Superior temporal gyrus (tissue), 1 donor: ENCODE results near the gene GLI3.

Source experiments
- DNase-seq: peaks from one replicate; pipeline ENCODE4 v3.0.0-alpha.2; 2016; ENCODE audit errors: extremely low spot score

Gene GLI3

GRCh38 chr7:42175834-42176723 lies 60.9 kb downstream of the GLI3 start:
- DNase-seq, result no peak

DNA sequence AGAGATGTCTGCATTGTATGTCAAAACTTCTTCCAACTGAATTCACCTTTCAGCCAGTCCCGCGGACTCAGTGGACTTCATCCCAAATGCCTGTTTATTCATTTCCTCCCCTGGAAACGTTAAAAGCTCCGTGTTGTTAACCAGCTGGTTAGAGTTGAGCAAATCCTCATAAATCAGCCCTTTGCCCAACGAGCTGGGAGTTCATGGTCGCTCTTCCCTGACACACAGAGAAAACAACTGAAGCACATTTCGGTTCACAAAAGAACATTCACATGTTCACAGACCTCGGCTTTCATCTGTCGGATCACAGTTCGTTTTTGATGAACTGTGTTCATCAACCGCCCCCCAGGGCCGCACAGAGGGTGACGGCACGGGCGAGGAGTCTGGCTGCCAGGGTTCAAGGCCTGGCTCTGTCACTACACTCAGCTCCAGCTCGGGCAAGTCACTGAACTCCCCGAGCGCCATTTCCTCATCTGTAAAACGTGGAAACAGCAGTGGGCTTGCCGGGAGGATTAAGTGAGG lies 62.6 kb downstream of the GLI3 start:
- no peak for DNase-seq

DNA sequence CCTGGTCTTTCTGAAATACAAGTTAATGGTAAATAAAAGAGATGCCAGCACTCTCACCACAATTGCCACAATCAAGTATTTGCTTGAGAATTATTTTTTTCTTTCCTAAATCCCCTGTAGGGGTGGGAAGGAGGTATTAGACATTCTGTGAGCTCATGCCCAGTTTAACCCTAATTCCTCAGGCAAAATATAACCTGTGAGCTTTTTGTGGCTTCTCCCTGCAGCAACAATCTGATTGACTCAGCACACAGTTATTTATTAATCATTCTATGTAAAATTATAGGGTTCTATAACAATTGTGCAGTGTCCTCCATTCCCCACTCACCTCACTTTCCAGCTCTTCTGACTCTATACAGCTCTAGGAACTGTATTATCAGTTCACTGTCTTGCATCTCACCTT lies 66.3 kb downstream of the GLI3 start:
- DNase-seq, result no peak

GRCh38 chr7:42168512-42168911 lies 68.5 kb downstream of the GLI3 start:
- no peak for DNase-seq

- DNase-seq, result no peak
These were observed 69.3 kb downstream of the GLI3 start for GRCh38 chr7:42167631-42168236.

GRCh38 chr7:42167206-42167605 lies 69.8 kb downstream of the GLI3 start:
- no peak for DNase-seq

- DNase-seq, result no peak
These were observed 72.1 kb downstream of the GLI3 start for GRCh38 chr7:42164881-42165428.

GRCh38 chr7:42162560-42163325 lies 74.3 kb downstream of the GLI3 start:
- DNase-seq, result no peak

DNA sequence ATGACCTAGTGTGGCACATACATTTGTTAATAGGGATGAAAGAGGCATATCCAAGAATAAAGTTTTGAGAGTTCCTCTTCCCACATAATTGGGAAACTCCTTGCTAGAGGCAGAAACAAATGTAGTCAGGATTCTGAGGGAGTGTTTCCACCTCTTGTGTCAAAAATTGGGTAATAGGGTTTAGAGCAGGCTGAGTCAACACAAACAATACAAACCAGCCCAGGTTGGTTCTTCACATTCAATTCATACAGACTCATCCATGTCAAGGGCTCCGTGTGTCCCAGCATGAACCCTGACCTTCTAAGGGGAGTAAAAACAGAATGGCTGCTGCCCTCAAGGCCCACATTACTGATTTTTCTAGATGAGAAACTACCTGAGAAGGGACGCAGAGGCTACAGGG lies 75.3 kb downstream of the GLI3 start:
- DNase-seq, result no peak

GRCh38 chr7:42161110-42161509 lies 75.9 kb downstream of the GLI3 start:
- DNase-seq, result no peak

DNA sequence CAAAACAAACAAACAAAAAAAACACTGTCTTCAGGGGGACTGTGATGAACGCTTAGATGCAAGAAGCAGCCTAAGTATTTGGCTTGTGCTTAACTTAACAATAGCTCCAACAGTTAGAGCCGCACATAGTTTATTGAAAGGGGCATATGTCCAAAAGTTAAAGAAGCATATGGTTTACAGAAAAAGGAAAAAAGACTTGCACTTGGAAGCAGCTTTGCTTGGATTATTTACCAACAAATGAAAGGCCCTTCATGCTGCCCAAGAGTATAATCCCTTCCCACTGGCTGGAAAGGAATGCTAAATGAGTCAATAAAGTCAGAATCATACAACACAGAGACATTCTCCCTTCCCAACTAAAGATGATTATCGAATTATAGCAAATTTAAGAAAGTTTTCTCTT lies 77.9 kb downstream of the GLI3 start:
- no peak for DNase-seq

- DNase-seq, result no peak
These were observed 79.9 kb downstream of the GLI3 start for GRCh38 chr7:42156967-42157721.

DNA sequence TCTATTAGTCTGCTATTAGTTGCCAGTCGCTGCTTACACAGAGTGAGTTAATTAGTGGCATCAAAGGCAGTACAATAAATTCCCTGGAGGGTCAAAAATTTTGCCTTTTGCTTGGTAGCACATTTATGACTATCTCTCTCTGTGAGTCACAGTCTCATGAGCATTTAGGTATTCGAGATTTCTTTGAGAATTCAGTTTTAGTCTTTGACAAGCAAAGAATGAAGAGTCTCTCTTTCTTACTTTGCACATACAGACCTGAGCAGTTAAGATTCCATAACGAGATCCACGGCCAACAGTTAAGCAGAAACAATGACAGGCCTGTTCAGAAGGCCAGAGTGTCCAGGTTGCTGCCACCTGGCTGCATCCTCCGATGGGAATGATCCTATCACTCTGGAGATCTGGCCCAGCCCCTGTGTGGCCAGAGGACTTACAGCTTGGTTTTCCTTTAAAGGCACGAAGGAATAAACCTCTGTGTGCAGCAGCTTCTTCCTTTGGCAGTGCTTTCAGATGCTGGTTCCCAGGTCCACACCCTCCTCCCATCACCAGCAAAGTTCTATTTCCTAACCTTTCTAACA lies 80.6 kb downstream of the GLI3 start:
- no peak for DNase-seq

GRCh38 chr7:42155584-42156290 lies 81.3 kb downstream of the GLI3 start:
- no peak for DNase-seq

DNA sequence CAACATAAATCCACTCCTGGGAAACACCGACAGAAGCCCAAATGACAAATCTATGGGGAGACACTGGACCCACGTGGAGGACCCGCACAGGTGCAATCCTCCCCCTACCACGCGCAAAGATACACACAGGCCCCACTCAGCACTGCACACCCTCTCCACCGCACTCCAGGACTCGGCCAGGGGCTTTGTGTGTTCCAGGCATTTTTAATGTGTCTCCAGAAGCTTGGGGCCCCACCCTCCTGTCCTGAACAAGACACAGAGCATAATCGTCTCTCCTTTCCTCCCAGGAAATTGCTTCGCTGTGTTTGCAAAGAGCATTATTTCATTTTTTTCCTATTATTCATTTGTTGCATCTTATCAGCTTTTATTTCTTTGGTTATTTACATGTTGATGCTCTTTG lies 82.8 kb downstream of the GLI3 start:
- DNase-seq, result no peak

- no peak for DNase-seq
These were observed 84.4 kb downstream of the GLI3 start for GRCh38 chr7:42152329-42153205.

DNA sequence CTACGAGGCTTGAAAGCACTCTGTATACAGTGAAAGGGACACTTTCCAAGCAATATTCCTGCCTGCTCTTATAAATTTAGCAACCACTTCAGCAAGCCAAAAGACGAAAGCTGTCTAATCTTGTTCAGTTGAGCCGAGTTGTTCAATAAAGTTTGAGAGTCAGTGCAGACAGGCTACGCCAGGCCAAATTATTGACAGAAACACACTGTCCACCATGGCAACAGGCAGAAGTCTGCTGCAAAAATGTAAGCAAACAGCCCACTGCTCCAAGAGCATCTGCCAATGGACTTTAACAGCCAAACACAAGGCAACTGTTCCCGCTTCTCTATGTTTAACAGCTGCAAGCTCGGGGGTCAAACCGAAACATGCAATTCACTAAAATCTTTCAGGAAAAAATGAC lies 85.7 kb downstream of the GLI3 start:
- no peak for DNase-seq

DNA sequence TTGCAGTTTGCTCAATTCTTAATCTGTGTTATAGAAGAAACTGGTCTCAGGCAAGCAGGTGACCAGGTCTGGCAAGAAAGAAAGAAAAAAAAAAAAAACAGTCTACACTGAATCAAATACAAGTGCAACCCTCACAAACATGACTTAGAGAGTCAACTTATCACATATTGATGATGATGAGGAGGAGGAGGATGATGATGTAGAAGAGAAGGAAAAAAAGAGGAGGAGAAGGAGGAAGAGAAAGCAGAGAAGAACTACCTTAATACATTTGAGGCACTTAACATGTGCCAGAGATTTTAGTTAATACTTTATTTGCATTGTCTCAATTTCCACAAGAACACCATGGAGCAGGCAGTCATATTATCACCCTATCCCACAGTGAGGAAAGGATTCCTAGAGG lies 91.5 kb downstream of the GLI3 start:
- DNase-seq, result no peak

GRCh38 chr7:42144604-42145003 lies 92.4 kb downstream of the GLI3 start:
- no peak for DNase-seq
